Activated CD8-positive, alpha-beta memory T cell treated with anti-CD3 and anti-CD28 coated beads, Interleukin-2, amount 50 U/mL, for 48 hours (primary cell): ENCODE measurements around the gene SLC24A5.

Experiments
- DNase-seq: peaks from one replicate; pipeline ENCODE4 v3.0.0-alpha.2; 2020

Gene SLC24A5

DNA sequence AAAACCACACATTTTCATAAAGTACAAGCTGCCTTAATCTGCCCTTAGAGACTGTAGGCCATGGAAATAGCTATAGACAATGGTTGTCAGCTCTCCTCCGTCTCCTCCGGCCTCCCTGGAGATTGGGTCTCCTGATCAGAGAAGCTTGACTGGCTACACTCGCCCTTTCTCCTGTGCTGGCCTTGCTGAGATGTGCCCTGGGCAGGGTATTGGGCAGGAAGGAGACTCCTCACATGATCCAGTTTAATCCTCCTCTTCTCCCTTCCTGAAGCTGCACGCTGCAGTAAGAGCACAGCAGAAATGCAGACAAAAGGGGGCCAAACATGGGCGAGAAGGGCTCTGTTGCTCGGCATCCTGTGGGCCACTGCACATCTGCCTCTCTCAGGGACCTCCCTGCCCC lies at the start of gene SLC24A5:
Gene SLC24A5, plus strand, starts transcription at position 246 of the 400 bp plus-strand sequence. Its CDS starts 55 bp downstream, at position 301.
- DNase-seq: no peak

DNA sequence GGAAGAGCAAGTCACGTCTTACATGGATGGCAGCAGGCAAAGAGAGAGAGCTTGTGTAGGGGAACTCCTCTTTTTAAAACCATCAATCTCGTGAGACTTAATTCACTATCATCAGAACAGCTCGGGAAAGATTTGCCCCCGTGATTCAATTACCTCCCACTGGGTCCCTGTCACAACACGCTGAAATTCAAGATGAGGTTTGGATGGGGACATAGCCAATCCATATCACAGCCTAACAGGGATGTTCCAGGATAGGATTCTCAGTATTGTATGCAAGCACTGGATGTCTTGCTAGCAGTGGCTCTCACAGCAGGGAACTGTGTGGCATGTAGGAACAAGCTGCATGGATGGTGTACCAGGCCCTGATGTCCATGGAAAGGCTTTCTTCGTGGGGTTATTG lies 47.8 kb upstream of the SLC24A5 start:
- DNase-seq: no peak

DNA sequence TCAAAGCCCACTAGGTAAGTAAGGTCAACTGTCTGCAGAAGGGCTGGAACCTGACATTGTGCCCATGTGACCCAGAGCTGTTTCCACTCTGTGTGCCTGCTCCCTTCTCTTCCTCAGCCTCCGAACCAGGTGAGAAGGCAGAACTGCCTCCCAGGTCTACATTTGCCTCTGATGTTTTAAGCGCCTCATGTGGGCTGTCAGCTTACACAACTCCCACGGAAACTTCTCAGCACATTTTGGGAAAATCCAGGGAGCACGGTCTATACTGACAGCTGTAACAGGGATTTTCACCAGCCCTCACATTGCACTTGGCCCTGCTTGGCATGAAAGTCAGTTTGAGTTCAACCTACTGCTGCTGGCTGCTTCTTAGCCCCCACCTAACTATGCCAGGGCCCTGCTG lies 46.9 kb upstream of the SLC24A5 start:
- no peak for DNase-seq

GRCh38 chr15:48076454-48076853 lies 44.3 kb upstream of the SLC24A5 start:
- no peak for DNase-seq

GRCh38 chr15:48077616-48078184 lies 43.1 kb upstream of the SLC24A5 start:
- no peak for DNase-seq

- DNase-seq: no peak
Measured at GRCh38 chr15:48084759-48085590, 35.8 kb upstream of the SLC24A5 start.

- DNase-seq: no peak
Measured at GRCh38 chr15:48085591-48085930, 35.2 kb upstream of the SLC24A5 start.

DNA sequence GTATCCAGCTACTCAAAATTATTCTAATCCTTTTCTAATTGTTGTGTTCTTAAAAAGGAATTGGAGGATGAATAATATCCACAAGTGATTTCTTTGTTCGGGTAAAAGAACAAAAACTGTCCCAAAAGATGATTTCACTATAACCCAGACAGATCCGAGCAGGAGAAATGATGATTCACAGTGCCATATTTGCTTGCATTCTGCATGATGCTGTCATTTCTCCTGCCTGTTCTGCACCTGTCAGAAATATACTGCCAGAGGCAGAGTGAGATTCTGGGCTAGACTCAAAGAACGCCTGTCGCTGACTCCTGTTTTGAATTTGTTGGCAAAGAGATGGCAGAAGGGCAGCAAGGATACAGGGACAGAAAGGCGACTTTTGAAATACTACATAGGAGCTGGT lies 34.7 kb upstream of the SLC24A5 start:
- DNase-seq: no peak

- DNase-seq: no peak
Measured at GRCh38 chr15:48086576-48086975, 34.2 kb upstream of the SLC24A5 start.

DNA sequence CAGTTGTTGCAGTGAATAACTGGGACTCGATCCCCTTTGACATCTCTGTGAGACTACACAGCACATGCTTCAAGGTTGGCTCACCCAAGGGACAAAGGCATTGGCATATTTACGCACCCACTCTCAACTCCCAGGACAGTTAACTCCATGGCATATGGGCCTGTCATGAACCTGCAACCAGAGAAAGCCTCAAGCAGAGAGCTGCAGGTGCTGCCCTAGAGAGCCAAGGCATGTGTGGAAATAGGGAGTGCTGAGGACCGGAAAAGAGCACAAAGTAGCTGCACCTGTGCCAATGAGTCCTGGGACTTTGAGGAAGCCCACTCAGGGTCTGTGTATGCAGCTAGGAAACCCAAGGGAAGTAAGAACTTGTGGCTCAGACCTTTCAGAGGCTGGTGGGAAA lies 32.9 kb upstream of the SLC24A5 start:
- no peak for DNase-seq

DNA sequence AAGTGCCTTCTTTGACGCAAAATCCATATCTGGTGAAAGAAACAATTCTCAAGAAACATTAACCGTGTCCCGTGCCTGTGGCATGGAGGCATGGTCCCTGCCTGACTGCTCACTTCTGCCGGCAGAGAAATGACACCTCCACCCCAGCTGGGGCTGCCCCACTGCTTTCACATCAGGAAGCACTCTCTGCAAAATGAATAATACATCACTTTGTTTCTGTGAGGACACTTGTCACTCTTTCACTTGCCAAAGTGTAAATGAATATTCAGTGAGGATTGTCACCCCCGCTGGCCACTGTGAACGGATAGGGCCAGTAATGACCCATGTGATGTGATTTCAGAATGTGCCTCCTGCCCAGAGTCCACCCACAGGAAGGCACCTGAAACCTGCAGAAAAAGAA lies 31.1 kb upstream of the SLC24A5 start:
- no peak for DNase-seq

GRCh38 chr15:48090115-48090514 lies 30.7 kb upstream of the SLC24A5 start:
- DNase-seq: no peak

DNA sequence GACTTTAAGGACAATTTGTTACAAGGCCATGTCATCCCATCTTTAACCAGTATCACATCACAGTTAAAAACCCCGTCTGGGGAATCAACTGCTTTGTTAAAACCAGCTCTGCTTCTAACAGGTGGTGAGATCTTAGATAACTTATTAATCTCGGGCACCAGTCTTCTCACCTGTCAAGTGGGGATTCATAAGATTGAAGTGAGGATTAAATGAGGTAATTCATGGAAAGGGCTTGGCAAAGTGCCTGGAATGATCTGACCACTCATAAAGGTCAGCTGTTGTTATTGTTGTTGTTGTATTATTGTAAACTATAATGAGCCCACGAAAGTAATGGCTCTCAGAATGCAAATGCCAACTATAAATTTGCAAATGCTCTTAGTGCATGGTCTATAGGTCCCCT lies 30.1 kb upstream of the SLC24A5 start:
- no peak for DNase-seq

GRCh38 chr15:48091522-48091921 lies 29.3 kb upstream of the SLC24A5 start:
- DNase-seq: no peak

DNA sequence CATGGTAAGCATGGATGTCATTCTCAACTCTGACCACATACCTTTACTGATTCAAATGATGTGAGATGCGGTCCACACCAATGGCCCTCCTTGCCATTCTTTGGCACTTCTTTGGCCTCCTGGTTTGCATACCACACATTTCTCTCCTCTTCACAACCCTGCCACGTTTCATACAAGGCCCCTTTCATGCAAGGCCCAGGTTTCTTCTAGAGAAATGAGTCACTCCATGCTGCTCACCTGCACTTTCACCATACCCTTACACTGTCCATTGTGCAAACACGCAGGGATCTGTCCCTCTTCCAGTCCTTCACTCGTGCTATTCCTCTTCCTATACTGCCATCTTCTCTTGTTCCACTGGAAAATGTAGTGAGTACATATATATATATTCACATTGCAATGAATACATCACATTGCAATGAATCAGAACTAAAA lies 24.4 kb upstream of the SLC24A5 start:
- no peak for DNase-seq

GRCh38 chr15:48096813-48097212 lies 24.0 kb upstream of the SLC24A5 start:
- DNase-seq: no peak

DNA sequence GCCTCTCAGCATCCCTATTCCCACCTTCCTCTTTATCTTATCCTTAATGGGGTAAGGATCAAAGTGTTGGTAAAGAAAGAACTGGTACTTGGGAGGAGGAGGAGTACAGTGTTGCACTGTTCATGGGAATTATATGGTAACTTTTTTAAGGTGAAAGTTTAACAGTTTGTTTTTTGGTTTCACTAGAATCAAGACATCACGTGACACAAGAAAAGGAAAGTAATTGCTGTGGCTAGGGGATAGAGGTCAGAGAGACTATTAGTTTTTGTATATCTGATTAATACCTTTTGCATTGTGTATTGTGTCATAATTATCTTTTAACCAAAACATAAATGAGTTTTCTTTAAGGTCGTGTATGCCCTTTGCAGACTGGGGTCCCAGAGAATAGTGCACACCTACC lies 23.5 kb upstream of the SLC24A5 start:
- DNase-seq: no peak

GRCh38 chr15:48101376-48101961 lies 19.3 kb upstream of the SLC24A5 start:
- no peak for DNase-seq

DNA sequence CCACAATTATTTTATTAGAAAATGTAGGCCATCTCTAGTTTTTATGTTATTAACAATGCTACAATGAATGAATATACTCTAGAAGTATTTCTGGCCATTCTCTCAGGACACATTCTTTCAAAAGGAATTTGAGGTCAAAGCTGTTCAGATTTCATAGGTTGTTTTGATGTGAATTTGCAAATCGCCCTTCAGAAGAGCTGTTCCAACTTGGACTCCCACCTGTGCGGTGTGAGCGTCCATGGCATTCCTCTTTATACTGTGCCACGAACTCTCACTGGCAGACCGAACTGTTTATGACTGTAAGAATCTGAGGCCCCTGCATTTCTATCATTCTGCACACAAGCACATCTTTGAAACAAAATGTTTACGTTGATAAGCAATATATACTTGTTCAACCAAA lies 18.6 kb upstream of the SLC24A5 start:
- no peak for DNase-seq

DNA sequence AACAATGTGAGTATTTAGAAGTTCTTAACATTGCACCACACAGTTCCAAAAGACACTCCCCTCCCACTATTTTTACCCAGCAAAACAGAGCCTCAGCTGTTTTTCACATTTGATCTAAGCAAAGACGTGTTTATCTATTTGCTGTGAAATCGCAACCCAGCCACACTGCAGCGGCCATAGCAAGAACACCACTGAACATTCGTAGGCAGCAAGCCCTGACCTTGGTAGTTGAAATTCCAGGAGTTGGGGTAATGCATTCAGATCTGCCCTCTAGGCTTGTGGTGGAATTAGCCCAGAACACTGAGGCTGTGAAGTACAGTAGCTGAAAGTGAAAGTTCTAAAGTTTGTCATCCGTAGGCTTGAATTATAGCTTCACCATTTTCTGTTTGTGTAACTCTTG lies 17.1 kb upstream of the SLC24A5 start:
- DNase-seq: no peak

DNA sequence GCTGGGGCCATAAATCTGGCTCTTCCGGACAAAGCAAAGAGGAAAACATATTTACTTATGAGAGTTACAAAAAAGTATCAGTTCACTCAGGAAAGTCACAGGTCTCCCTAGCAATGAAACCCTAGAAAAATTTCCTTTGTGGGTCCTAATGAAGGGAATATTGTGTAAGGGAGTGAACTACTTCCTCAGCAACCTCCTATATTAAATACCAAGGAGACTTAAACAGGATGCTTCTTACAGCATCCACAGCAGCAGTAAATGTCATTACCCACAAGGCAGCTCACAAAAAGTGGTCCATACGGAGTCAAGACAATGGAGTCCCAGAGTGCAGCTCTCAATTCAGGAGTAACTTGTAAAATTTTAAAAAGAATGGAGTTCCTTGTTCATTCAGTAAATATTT lies 14.9 kb upstream of the SLC24A5 start:
- no peak for DNase-seq

GRCh38 chr15:48109212-48109611 lies 11.6 kb upstream of the SLC24A5 start:
- no peak for DNase-seq

- DNase-seq: no peak
Measured at GRCh38 chr15:48109856-48110531, 10.8 kb upstream of the SLC24A5 start.

GRCh38 chr15:48112242-48112641 lies 8.5 kb upstream of the SLC24A5 start:
- no peak for DNase-seq
